SK-N-SH (cell line): ENCODE data around the gene HUS1. TPM values are rescaled to one million over a fixed set of nuclear protein-coding genes. Genes with fewer than 3 reads are reported as not detected.

ENCODE experiments used
- CTCF ChIA-PET: fragments of 300-600, 350-600 bp; formaldehyde crosslinking; extraction: SDS; loops from one replicate; lab custom pipeline; 2021; lab: Yijun Ruan, JAX
- POLR2A ChIA-PET: fragments of 350-600 bp; sonication (Branson Sonifier 250); formaldehyde crosslinking; extraction: SDS; loops from one replicate; lab custom pipeline; 2020; ENCODE audit warnings: antibody characterized with exemption, inconsistent platforms; lab: Yijun Ruan, JAX
- DNase-seq: peaks from one replicate; pipeline ENCODE4 v3.0.0; 2012
- H2AFZ ChIP-seq: fragments of 200-600 bp; sonication (generic); 2 replicates; pipeline ENCODE4 v1.8.1; 2016; ENCODE audit warnings: antibody characterized with exemption, mild to moderate bottlenecking, low read depth
- H3F3A ChIP-seq: fragments of 200-600 bp; sonication (generic); replicated peaks from 2 replicates; pipeline ENCODE3; 2016; ENCODE audit warnings: antibody characterized with exemption, mild to moderate bottlenecking; ENCODE audit not compliant: insufficient read depth
- H3K27ac ChIP-seq, 2 experiments: fragments of 200-500 bp in 1 of 2; fragments of 200-600 bp in 1 of 2; sonication (Bioruptor generic) in 1 of 2; sonication (generic), shearing (Covaris generic) in 1 of 2; 2 replicates each; pipeline versions ENCODE4 v1.5.1 to v1.6.1; 2014 to 2016; ENCODE audit warnings: low read depth in 2 of 2, inconsistent platforms in 1 of 2, low read length in 1 of 2, mild to moderate bottlenecking in 1 of 2, mixed read lengths in 1 of 2
- H3K27me3 ChIP-seq: fragments of 200-600 bp; sonication (generic), shearing (Covaris generic); 2 replicates; pipeline ENCODE4 v1.6.1; 2016; ENCODE audit warnings: mixed run types; ENCODE audit not compliant: insufficient read depth
- H3K36me3 ChIP-seq, 2 experiments: fragments of 200-500 bp in 1 of 2; fragments of 200-600 bp in 1 of 2; sonication (Bioruptor generic) in 1 of 2; sonication (generic) in 1 of 2; replicated peaks in 1 of 2; 2 replicates each; pipeline versions ENCODE3 to v1.5.1; 2014 to 2016; ENCODE audit warnings: low read length in 1 of 2, mild to moderate bottlenecking in 1 of 2; ENCODE audit not compliant: insufficient read depth in 2 of 2, control insufficient read depth in 1 of 2
- H3K4me1 ChIP-seq, 2 experiments: fragments of 200-500 bp in 1 of 2; fragments of 200-600 bp in 1 of 2; sonication (Bioruptor generic) in 1 of 2; sonication (generic), shearing (Covaris generic) in 1 of 2; 2 replicates each; pipeline versions ENCODE4 v1.5.1 to v1.6.1; 2014 to 2016; ENCODE audit warnings: low read depth in 1 of 2, low read length in 1 of 2, mixed run types in 1 of 2; ENCODE audit not compliant: insufficient read depth in 2 of 2, control insufficient read depth in 1 of 2
- H3K4me2 ChIP-seq: fragments of 200-600 bp; sonication (generic), shearing (Covaris generic); 2 replicates; pipeline ENCODE4 v1.6.1; 2017; ENCODE audit warnings: mixed run types
- H3K4me3 ChIP-seq, 2 experiments: fragments of 200-500 bp in 1 of 2; fragments of 200-600 bp in 1 of 2; sonication (Bioruptor generic) in 1 of 2; sonication (generic), shearing (Covaris generic) in 1 of 2; 2 replicates each; pipeline versions ENCODE4 v1.5.1 to v1.8.1; 2014 to 2016; ENCODE audit warnings: low read depth in 2 of 2, inconsistent platforms in 1 of 2, low read length in 1 of 2, mild to moderate bottlenecking in 1 of 2, mixed read lengths in 1 of 2, moderate library complexity in 1 of 2
- H3K79me2 ChIP-seq: fragments of 200-600 bp; sonication (generic); 2 replicates; pipeline ENCODE4 v1.8.1; 2017; ENCODE audit warnings: mild to moderate bottlenecking; ENCODE audit not compliant: insufficient read depth
- H3K9ac ChIP-seq: fragments of 200-600 bp; sonication (generic); 2 replicates; pipeline ENCODE4 v1.6.1; 2017; ENCODE audit warnings: mixed run types
- H3K9me2 ChIP-seq: fragments of 200-600 bp; sonication (generic); 2 replicates; pipeline ENCODE4 v1.6.1; 2017; ENCODE audit warnings: mixed run types
- H3K9me3 ChIP-seq: fragments of 200-600 bp; sonication (generic); 2 replicates; pipeline ENCODE4 v1.6.1; 2017; ENCODE audit warnings: mixed run types, mild to moderate bottlenecking, moderate library complexity
- H4K20me1 ChIP-seq: fragments of 200-600 bp; sonication (generic); 2 replicates; pipeline ENCODE4 v1.6.1; 2017; ENCODE audit warnings: mild to moderate bottlenecking, mixed run types; ENCODE audit not compliant: insufficient read depth
- ELF1 ChIP-seq: IDR thresholded peaks from 2 replicates; pipeline ENCODE4 v1.4.0; 2012
- FOSL2 ChIP-seq: IDR thresholded peaks from 2 replicates; pipeline ENCODE4 v1.4.0; 2012; ENCODE audit warnings: low read depth, mild to moderate bottlenecking, moderate library complexity, borderline replicate concordance
- FOXJ3 ChIP-seq: sonication (generic); formaldehyde crosslinking; IDR thresholded peaks from 2 replicates; pipeline ENCODE4 v1.5.1; 2020; ENCODE audit warnings: mild to moderate bottlenecking, missing genetic modification reagents
- GATA2 ChIP-seq: sonication (generic); formaldehyde crosslinking; IDR thresholded peaks from 2 replicates; pipeline ENCODE4 v1.5.0; 2020; ENCODE audit warnings: mild to moderate bottlenecking, missing genetic modification reagents
- MEF2A ChIP-seq: IDR thresholded peaks from 2 replicates; pipeline ENCODE4 v1.4.0; 2012; ENCODE audit warnings: low read depth, borderline replicate concordance
- MXI1 ChIP-seq: IDR thresholded peaks from 2 replicates; pipeline ENCODE4 v1.6.1; 2012; ENCODE audit warnings: mild to moderate bottlenecking, low read depth, low read length, improper control_type of control experiment
- NFIC ChIP-seq: IDR thresholded peaks from 2 replicates; pipeline ENCODE4 v1.4.0; 2012; ENCODE audit warnings: borderline replicate concordance
- NRF1 ChIP-seq: IDR thresholded peaks from 2 replicates; pipeline ENCODE4 v1.6.1; 2012; ENCODE audit warnings: low read depth, mild to moderate bottlenecking, low read length
- POLR2AphosphoS5 ChIP-seq: IDR thresholded peaks from 2 replicates; pipeline ENCODE4 v1.6.1; 2012; ENCODE audit warnings: low read depth, low read length
- RCOR1 ChIP-seq: fragments of 150-350 bp; IDR thresholded peaks from 2 replicates; pipeline ENCODE4 v1.6.1; 2017; ENCODE audit warnings: antibody characterized with exemption, low read length
- SIN3A ChIP-seq: IDR thresholded peaks from 2 replicates; pipeline ENCODE4 v1.6.1; 2012; ENCODE audit warnings: low read depth, mild to moderate bottlenecking, low read length, moderate library complexity, borderline replicate concordance
- SMC3 ChIP-seq: IDR thresholded peaks from 2 replicates; pipeline ENCODE4 v1.6.1; 2012; ENCODE audit warnings: low read depth, low read length, improper control_type of control experiment
- TEAD4 ChIP-seq: IDR thresholded peaks from 2 replicates; pipeline ENCODE4 v1.4.0; 2012; ENCODE audit warnings: mild to moderate bottlenecking, borderline replicate concordance; ENCODE audit not compliant: insufficient read depth
- YY1 ChIP-seq: IDR thresholded peaks from 2 replicates; pipeline ENCODE4 v1.4.0; 2012; ENCODE audit warnings: low read depth, mild to moderate bottlenecking
- ZBTB33 ChIP-seq: IDR thresholded peaks from 2 replicates; pipeline ENCODE4 v1.4.0; 2012; ENCODE audit warnings: low read depth, borderline replicate concordance
- WGBS: methylation state at CpG from one replicate; pipeline ENCODE4 v1.1.6; 2017; ENCODE audit warnings: low lambda C conversion rate; 5-methylcytosine and 5-hydroxymethylcytosine counted together
- polyA plus RNA-seq, 3 experiments: library from polyadenylated mRNA; depleted of rRNA; stranded (reverse); fragments of >200 nt; gene quantifications; 2 replicates each; pipeline ENCODE4 v1.2.3, GENCODE V29; 2012
- TF ChIP-seq, protein P1 (sequence below): IDR thresholded peaks from 2 replicates; pipeline ENCODE4 v1.4.0; 2012; ENCODE audit warnings: low read depth
- TF ChIP-seq, protein P2 (sequence below): IDR thresholded peaks from 2 replicates; pipeline ENCODE4 v1.6.1; 2012; ENCODE audit warnings: mild to moderate bottlenecking, low read depth, low read length, moderate library complexity
- TF ChIP-seq, protein P3 (sequence below): IDR thresholded peaks from 2 replicates; pipeline ENCODE4; 2012
- TF ChIP-seq, protein P4 (sequence below): IDR thresholded peaks from 2 replicates; pipeline ENCODE4 v1.4.0; 2012; ENCODE audit warnings: low read depth, borderline replicate concordance

HUS1 gene
- polyA plus RNA-seq, 1 of the 3 experiments (the other 2 are of a cell fraction) = 17.8 TPM

- Histone ChIP-seq H3K9me2 (no peaks in the 10 kb centered on the region), H3K27me3 (no peaks in the 10 kb centered on the region; the same call in 1 of the 2 replicates), H3K4me2 (no peak overlapping the region), H3K9me3 (no peaks in the 10 kb centered on the region), H3F3A (peaks cover 5% of the 10 kb centered on the region), H3K79me2 (no peaks in the 10 kb centered on the region), H3K4me1 (no peaks in the 10 kb centered on the region; a peak in 1 of 4 replicates), H3K36me3 (no peaks in the 10 kb centered on the region), H3K27ac (no peak overlapping the region), H3K9ac (no peak overlapping the region), H2AFZ (0 out of 2 replicates have a peak overlapping the region, but pooled peaks have one; percentile 37), H3K4me3 (no peak overlapping the region), H4K20me1 (no peaks in the 10 kb centered on the region)
- 89% methylated on average over 3 of the region's 3 CpGs for WGBS
- no peak for DNase-seq
- CTCF ChIA-PET = interaction anchor here (1.2 to 3.2 kb wide), 5 partner anchors 10 to 118 kb away, joined by 4 to 18 read pairs (median 8); no protein-coding TSS in a partner anchor
- POLR2A ChIA-PET = no interaction called here
- TF ChIP-seq MXI1 = no peak
- TF ChIP-seq TEAD4 = no peak
- TF ChIP-seq ZBTB33 = no peak
- TF ChIP-seq NRF1 = no peak
- TF ChIP-seq, protein P1, sequence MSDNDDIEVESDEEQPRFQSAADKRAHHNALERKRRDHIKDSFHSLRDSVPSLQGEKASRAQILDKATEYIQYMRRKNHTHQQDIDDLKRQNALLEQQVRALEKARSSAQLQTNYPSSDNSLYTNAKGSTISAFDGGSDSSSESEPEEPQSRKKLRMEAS = no peak
- TF ChIP-seq SMC3 = no peak
- TF ChIP-seq ELF1 = no peak
- no peak for TF ChIP-seq GATA2 (CRISPR knock-in tag)
- TF ChIP-seq POLR2AphosphoS5 = no peak
- TF ChIP-seq, protein P2, sequence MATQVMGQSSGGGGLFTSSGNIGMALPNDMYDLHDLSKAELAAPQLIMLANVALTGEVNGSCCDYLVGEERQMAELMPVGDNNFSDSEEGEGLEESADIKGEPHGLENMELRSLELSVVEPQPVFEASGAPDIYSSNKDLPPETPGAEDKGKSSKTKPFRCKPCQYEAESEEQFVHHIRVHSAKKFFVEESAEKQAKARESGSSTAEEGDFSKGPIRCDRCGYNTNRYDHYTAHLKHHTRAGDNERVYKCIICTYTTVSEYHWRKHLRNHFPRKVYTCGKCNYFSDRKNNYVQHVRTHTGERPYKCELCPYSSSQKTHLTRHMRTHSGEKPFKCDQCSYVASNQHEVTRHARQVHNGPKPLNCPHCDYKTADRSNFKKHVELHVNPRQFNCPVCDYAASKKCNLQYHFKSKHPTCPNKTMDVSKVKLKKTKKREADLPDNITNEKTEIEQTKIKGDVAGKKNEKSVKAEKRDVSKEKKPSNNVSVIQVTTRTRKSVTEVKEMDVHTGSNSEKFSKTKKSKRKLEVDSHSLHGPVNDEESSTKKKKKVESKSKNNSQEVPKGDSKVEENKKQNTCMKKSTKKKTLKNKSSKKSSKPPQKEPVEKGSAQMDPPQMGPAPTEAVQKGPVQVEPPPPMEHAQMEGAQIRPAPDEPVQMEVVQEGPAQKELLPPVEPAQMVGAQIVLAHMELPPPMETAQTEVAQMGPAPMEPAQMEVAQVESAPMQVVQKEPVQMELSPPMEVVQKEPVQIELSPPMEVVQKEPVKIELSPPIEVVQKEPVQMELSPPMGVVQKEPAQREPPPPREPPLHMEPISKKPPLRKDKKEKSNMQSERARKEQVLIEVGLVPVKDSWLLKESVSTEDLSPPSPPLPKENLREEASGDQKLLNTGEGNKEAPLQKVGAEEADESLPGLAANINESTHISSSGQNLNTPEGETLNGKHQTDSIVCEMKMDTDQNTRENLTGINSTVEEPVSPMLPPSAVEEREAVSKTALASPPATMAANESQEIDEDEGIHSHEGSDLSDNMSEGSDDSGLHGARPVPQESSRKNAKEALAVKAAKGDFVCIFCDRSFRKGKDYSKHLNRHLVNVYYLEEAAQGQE = no peak
- TF ChIP-seq RCOR1 = no peak
- TF ChIP-seq, protein P3, sequence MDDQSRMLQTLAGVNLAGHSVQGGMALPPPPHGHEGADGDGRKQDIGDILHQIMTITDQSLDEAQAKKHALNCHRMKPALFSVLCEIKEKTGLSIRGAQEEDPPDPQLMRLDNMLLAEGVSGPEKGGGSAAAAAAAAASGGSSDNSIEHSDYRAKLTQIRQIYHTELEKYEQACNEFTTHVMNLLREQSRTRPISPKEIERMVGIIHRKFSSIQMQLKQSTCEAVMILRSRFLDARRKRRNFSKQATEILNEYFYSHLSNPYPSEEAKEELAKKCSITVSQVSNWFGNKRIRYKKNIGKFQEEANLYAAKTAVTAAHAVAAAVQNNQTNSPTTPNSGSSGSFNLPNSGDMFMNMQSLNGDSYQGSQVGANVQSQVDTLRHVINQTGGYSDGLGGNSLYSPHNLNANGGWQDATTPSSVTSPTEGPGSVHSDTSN = no peak
- TF ChIP-seq YY1 = no peak
- no peak for TF ChIP-seq MEF2A
- TF ChIP-seq FOXJ3 (CRISPR knock-in tag) = no peak
- no peak for TF ChIP-seq SIN3A
- no peak for TF ChIP-seq NFIC
- TF ChIP-seq, protein P4, sequence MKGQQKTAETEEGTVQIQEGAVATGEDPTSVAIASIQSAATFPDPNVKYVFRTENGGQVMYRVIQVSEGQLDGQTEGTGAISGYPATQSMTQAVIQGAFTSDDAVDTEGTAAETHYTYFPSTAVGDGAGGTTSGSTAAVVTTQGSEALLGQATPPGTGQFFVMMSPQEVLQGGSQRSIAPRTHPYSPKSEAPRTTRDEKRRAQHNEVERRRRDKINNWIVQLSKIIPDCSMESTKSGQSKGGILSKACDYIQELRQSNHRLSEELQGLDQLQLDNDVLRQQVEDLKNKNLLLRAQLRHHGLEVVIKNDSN = no peak
- TF ChIP-seq FOSL2 = no peak
Observed at GRCh38 chr7:47992446-47992845, 13.0 kb upstream of the HUS1 start.
